ENCODE results near the gene GUCY1A1. TPM values are rescaled to one million over a fixed set of nuclear protein-coding genes. Genes with fewer than 3 reads are reported as not detected.

The GUCY1A1 gene
- total RNA-seq, 1 experiment from 2014 or later, result not detected

- no TSS peak for BruUV-seq (replicated peaks)
- POLR2A ChIA-PET, result no interaction called here
- Histone ChIP-seq H2AFZ (ENCODE audit: low read depth, low read length, poor library complexity, severe bottlenecking) (no peak overlapping the region), H3K4me3 (replicated peaks in 1 of 2; ENCODE audit: low read depth in 1 of 2, low read length in 2 of 2) (no peak overlapping the region), H3K4me1 (ENCODE audit: control insufficient read depth in 1 of 2, insufficient read depth in 2 of 2, low read length in 2 of 2) (no peaks in the 10 kb centered on the region), H3K9me2 (ENCODE audit: insufficient read depth) (no peaks in the 10 kb centered on the region), H3K4me2 (ENCODE audit: low read length) (no peak overlapping the region), H3K9me3 (ENCODE audit: control insufficient read depth in 1 of 2, insufficient read depth in 1 of 2, low read depth in 1 of 2, low read length in 2 of 2) (no peaks in the 10 kb centered on the region), H3K27me3 (ENCODE audit: insufficient read depth, low read length) (no peaks in the 10 kb centered on the region), H3K79me2 (ENCODE audit: insufficient read depth, low read length) (no peaks in the 10 kb centered on the region), H3K36me3 (ENCODE audit: control insufficient read depth in 1 of 2, insufficient read depth in 2 of 2, low read length in 2 of 2) (no peaks in the 10 kb centered on the region), H3K9ac (ENCODE audit: low read length) (no peak overlapping the region), H4K20me1 (ENCODE audit: insufficient read depth) (no peaks in the 10 kb centered on the region), H3K27ac (ENCODE audit: low read depth, low read length) (no peak overlapping the region)
- no peak for TF ChIP-seq CBX3 (IDR thresholded peaks at IDR 0.05; ENCODE audit: low read depth)
- TF ChIP-seq MAX (IDR thresholded peaks at IDR 0.05), result no peak
- TF ChIP-seq POLR2A (IDR thresholded peaks at IDR 0.05; ENCODE audit: borderline replicate concordance, extremely low read depth, insufficient read depth, insufficient read length), result no peak
- no peak for TF ChIP-seq ZFX (IDR thresholded peaks at IDR 0.05)
- ATAC-seq (no peak), DNase-seq (ENCODE audit: low read depth, low spot score) (no peak)
- intact Hi-C loops (cut with micrococcal nuclease), result no loop called here
- RAD21 ChIA-PET (ENCODE audit: low non-redundant PET in 1 of 2, low total read pairs in 2 of 2, uncharacterized antibody in 2 of 2, unreplicated experiment in 2 of 2), result no interaction called here
- CTCF ChIA-PET, result no interaction called here
These were observed 74.9 kb downstream of the GUCY1A1 start for GRCh38 chr4:155741546-155741945.

- Histone ChIP-seq H3K79me2 (ENCODE audit: insufficient read depth, low read length) (no peaks in the 10 kb centered on the region), H3K4me3 (replicated peaks in 1 of 2; ENCODE audit: low read depth in 1 of 2, low read length in 2 of 2) (no peak overlapping the region), H3K4me1 (ENCODE audit: control insufficient read depth in 1 of 2, insufficient read depth in 2 of 2, low read length in 2 of 2) (no peaks in the 10 kb centered on the region), H3K9ac (ENCODE audit: low read length) (no peak overlapping the region), H3K9me3 (ENCODE audit: control insufficient read depth in 1 of 2, insufficient read depth in 1 of 2, low read depth in 1 of 2, low read length in 2 of 2) (no peaks in the 10 kb centered on the region), H2AFZ (ENCODE audit: low read depth, low read length, poor library complexity, severe bottlenecking) (no peak overlapping the region), H3K4me2 (ENCODE audit: low read length) (no peak overlapping the region), H3K27ac (ENCODE audit: low read depth, low read length) (no peak overlapping the region), H3K9me2 (ENCODE audit: insufficient read depth) (no peaks in the 10 kb centered on the region), H3K27me3 (ENCODE audit: insufficient read depth, low read length) (no peaks in the 10 kb centered on the region), H3K36me3 (ENCODE audit: control insufficient read depth in 1 of 2, insufficient read depth in 2 of 2, low read length in 2 of 2) (no peaks in the 10 kb centered on the region), H4K20me1 (ENCODE audit: insufficient read depth) (no peaks in the 10 kb centered on the region)
- CTCF ChIA-PET, result no interaction called here
- DNase-seq (ENCODE audit: low read depth, low spot score) (no peak), ATAC-seq (no peak)
- intact Hi-C loops (cut with micrococcal nuclease), result no loop called here
- POLR2A ChIA-PET, result no interaction called here
- BruUV-seq (replicated peaks), result no TSS peak
- TF ChIP-seq CTCF (IDR thresholded peaks at IDR 0.05 in 2 of 3, conservative IDR thresholded peaks at IDR 0.05 in 1 of 3; ENCODE audit: borderline replicate concordance in 1 of 3, insufficient read depth in 1 of 3, low read depth in 2 of 3, low read length in 2 of 3) (0 out of 6 replicates have a peak, but pooled peaks of 1 of the 3 experiments have one; percentile 20), EZH2 (IDR thresholded peaks at IDR 0.05) (no peak)
- RAD21 ChIA-PET (ENCODE audit: low non-redundant PET in 1 of 2, low total read pairs in 2 of 2, uncharacterized antibody in 2 of 2, unreplicated experiment in 2 of 2), result no interaction called here
These were observed 75.8 kb downstream of the GUCY1A1 start for GRCh38 chr4:155742310-155743015.

Measured in HCT116 (cell line).